Lower lobe of right lung (tissue), 2 donors: ENCODE results near the gene CTSG. TPM values are rescaled to one million over a fixed set of nuclear protein-coding genes. Genes with fewer than 3 reads are reported as not detected.
"Not testable (repeated sequence)": the region's sequence is repeated elsewhere in the genome, so short reads cannot be mapped to it uniquely, and the experiment has no call there.

Experiments used
- ATAC-seq, 2 donors: fragments of 200-7000 bp; cut with Tn5 transposase; one replicate each; pipeline ENCODE4 v1.9.1; 2020 to 2022; ENCODE audit warnings: mild to moderate bottlenecking in 2 of 2, moderate library complexity in 2 of 2
- DNase-seq: peaks from one replicate; pipeline ENCODE4 v3.0.0-alpha.2; 2020
- H3K27ac ChIP-seq: fragments of 200-600 bp; one replicate; pipeline ENCODE4 v1.8.0; 2022
- H3K27me3 ChIP-seq: fragments of 200-600 bp; one replicate; pipeline ENCODE4 v1.8.0; 2022; ENCODE audit warnings: low read depth
- H3K36me3 ChIP-seq: fragments of 200-600 bp; one replicate; pipeline ENCODE4 v1.8.0; 2022; ENCODE audit warnings: mild to moderate bottlenecking
- H3K4me1 ChIP-seq: fragments of 200-600 bp; one replicate; pipeline ENCODE4 v1.8.0; 2022
- H3K4me3 ChIP-seq: fragments of 200-600 bp; one replicate; pipeline ENCODE4 v1.8.0; 2022; ENCODE audit warnings: mild to moderate bottlenecking
- H3K9me3 ChIP-seq: fragments of 200-600 bp; one replicate; pipeline ENCODE4 v1.8.0; 2022
- intact Hi-C: fragments of 100-400 bp; cut with DNase I; formaldehyde crosslinking; loops from one replicate; pipeline ENCODE4 v1.11.0; 2022
- total RNA-seq: library from RNA; stranded (reverse); fragmentation: NEBNext Ultra II Directional; extraction: Animal tissue kit (Norgen Biotek cat#: 25700); gene quantifications from one replicate; pipeline ENCODE4 v1.2.1, GENCODE V29; 2021
- TF ChIP-seq, protein P1 (sequence below): fragments of 200-600 bp; IDR thresholded peaks from one replicate; pipeline ENCODE4 v1.8.0; 2022; ENCODE audit warnings: antibody characterized with exemption, mild to moderate bottlenecking
- donor health status: DM: no; HTN: yes; CAD: no; lungs with severe emphysema.

CTSG gene
- total RNA-seq, 1 donor from 2014 or later = 12.2 TPM

DNA sequence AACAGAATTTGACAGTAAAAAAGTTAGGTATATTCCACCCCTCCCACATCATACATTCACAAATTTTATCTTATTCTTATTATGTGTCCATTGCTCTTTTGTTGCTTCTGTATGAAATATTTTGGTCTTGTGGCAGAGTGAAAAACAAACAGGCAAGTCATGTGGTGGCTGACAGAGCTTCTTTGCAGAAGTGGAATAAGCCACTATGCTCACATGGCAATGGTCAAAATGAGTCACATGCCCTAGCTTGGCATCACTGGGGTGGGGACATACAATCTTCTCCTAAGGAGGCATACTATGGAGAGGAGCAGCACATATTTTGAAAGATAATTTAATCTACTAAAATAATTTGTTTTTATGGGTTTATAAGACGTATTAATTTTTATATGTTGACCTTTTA, 40.3 kb downstream of the CTSG start:
- TF ChIP-seq, protein P1, sequence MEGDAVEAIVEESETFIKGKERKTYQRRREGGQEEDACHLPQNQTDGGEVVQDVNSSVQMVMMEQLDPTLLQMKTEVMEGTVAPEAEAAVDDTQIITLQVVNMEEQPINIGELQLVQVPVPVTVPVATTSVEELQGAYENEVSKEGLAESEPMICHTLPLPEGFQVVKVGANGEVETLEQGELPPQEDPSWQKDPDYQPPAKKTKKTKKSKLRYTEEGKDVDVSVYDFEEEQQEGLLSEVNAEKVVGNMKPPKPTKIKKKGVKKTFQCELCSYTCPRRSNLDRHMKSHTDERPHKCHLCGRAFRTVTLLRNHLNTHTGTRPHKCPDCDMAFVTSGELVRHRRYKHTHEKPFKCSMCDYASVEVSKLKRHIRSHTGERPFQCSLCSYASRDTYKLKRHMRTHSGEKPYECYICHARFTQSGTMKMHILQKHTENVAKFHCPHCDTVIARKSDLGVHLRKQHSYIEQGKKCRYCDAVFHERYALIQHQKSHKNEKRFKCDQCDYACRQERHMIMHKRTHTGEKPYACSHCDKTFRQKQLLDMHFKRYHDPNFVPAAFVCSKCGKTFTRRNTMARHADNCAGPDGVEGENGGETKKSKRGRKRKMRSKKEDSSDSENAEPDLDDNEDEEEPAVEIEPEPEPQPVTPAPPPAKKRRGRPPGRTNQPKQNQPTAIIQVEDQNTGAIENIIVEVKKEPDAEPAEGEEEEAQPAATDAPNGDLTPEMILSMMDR = no peak
- ATAC-seq (peak in 1 of 2 donors; percentile 61), DNase-seq (no peak)
- Histone ChIP-seq H3K27ac (no peak overlapping the region), H3K27me3 (peaks cover 8% of the 10 kb centered on the region), H3K9me3 (no peaks in the 10 kb centered on the region), H3K36me3 (no peaks in the 10 kb centered on the region), H3K4me3 (no peak overlapping the region), H3K4me1 (no peaks in the 10 kb centered on the region)
- intact Hi-C loops = no loop called here

DNA sequence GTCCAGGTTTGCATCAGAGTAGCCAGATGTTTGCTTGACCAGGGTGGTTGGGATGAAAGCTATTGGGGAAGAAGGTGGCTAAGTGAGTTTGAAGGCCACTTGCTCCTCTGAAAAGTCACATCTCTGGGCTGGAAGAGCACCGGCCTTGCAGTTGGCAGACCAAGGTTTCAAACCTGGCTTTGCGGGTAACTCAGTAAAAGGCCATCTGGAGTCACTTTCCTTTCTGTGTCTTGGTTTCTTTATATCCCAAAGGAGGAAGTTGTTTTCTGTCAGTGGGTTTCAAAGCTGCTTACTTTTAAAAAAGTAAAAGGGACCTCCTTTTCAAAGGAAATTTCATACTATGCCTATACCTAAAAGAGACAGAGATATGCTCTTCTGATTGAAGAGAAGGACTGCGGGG, 41.8 kb downstream of the CTSG start:
- DNase-seq (no peak), ATAC-seq (no peak)
- Histone ChIP-seq H3K36me3 (no peaks in the 10 kb centered on the region), H3K27ac (no peak overlapping the region), H3K4me3 (no peak overlapping the region), H3K9me3 (no peaks in the 10 kb centered on the region), H3K27me3 (peaks cover 8% of the 10 kb centered on the region), H3K4me1 (no peaks in the 10 kb centered on the region)
- intact Hi-C loops = no loop called here
- TF ChIP-seq, protein P1 = no peak

DNA sequence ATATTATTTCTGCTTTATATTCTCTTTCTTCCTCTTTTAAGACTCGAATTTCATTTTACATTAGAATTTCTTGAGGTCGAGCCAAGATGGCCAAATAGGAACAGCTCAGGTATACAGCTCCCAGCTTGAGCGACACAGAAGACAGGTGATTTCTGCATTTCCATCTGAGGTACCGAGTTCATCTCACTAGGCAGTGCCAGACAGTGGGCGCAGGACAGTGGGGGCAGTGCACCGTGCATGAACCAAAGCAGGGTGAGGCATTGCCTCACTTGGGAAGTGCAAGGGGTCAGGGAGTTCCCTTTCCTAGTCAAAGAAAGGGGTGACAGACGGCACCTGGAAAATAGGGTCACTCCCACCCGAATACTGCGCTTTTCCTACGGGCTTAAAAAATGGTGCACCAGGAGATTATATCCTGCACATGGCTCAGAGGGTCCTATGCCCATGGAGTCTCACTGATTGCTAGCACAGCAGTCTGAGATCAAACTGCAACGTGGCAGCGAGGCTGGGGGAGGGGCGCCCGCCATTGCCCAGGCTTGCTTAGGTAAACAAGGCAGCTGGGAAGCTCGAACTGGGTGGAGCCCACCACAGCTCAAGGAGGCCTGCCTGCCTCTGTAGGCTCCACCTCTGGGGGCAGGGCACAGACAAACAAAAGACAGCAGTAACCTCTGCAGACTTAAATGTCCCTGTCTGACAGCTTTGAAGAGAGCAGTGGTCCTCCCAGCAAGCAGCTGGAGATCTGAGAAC, 50.0 kb downstream of the CTSG start:
- H3K9me3 ChIP-seq, H3K4me3 ChIP-seq, H3K4me1 ChIP-seq, intact Hi-C loops, H3K36me3 ChIP-seq, H3K27ac ChIP-seq, H3K27me3 ChIP-seq, DNase-seq, ATAC-seq: not testable (repeated sequence)

Other genes starting within 250 kb of the CTSG start
- 42.7 TPM for gene ADCY4, start 241.2 kb downstream of the CTSG start, total RNA-seq
- 27.9 TPM for gene RIPK3, start 236.3 kb downstream of the CTSG start, total RNA-seq
- 37.0 TPM for gene NFATC4, start 208.1 kb downstream of the CTSG start, total RNA-seq
- gene NYNRIN, start 177.2 kb downstream of the CTSG start, total RNA-seq = 17.9 TPM
- 2.3 TPM for gene CBLN3, start 146.6 kb downstream of the CTSG start, total RNA-seq
- 61.4 TPM for gene KHNYN, start 146.3 kb downstream of the CTSG start, total RNA-seq
- gene SDR39U1, start 133.5 kb downstream of the CTSG start, total RNA-seq = 61.6 TPM
- gene CMA1, start 68.0 kb downstream of the CTSG start, total RNA-seq = 2.4 TPM
- gene GZMH, start 33.4 kb upstream of the CTSG start, total RNA-seq = 7.5 TPM
- gene GZMB, start 57.9 kb upstream of the CTSG start, total RNA-seq = 7.6 TPM